ENCODE data around the gene E2F6. TPM values are rescaled to one million over a fixed set of nuclear protein-coding genes. Genes with fewer than 3 reads are reported as not detected.

E2F6 gene
- total RNA-seq, 1 experiment from 2014 or later = 22.0 TPM

DNA sequence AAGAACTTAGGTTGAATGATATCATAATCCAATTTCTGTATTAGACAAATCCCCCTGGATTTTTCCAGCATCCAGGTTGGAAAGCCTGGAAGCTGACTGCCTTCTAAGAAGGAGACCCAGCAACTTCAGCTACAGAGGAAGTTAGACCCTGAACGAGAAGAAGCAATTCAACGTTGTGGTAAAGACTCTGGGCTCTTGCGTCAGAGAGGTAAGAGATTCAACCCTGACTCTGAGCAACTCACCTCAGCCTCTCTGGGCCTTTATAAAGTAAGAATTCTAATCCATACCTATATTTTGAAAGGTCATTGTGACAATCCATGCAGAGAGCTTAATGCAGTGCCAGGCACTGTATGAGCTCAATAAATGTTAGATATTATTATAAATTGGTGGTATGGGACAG lies 9.7 kb downstream of the E2F6 start:
- DNase-seq (ENCODE audit: low spot score) = no peak

- DNase-seq (ENCODE audit: low spot score) = no peak
Observed at GRCh38 chr2:11454824-11455223, 11.1 kb downstream of the E2F6 start.

DNA sequence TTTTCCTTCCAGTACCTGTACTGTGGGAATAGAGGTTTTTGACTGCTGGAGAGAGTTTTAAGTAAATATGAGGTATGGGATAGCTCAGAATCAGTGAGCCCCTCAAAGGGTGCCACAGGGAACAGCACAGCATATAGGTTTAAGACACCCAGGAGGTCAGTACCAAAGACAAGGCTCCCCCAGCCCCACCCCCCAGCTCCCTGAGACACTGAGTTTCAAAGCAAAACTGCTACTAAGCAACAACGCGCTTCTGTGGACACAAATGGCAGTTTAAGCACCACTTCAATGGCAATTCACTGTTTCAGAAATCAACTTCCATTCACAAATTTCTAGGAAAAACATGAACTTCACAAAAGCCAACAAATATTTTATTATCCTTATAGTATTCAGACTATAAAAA lies 15.2 kb downstream of the E2F6 start:
- no peak for DNase-seq (ENCODE audit: low spot score)

GRCh38 chr2:11446733-11447248 lies 19.2 kb downstream of the E2F6 start:
- peak; percentile 15 for DNase-seq (ENCODE audit: low spot score)

DNA sequence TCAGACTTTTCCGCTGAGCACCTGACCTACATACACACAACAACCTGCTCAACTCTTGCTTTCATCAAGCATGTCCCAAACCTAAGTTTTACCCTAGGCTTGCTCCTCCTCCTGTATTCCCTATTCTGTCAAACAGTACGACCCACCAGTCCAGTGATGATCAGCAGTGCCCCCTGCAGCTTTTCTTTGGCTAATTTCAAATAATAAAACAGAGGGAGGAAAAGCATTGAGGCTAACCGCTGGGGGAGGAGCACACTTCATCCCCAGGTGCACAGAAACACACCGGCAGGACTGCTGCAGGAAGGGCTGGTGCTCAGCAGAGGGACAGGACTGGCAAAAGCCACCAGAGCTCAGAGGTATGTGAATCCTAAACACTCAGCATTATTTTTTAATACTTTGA lies 21.2 kb downstream of the E2F6 start:
- no peak for DNase-seq (ENCODE audit: low spot score)

- no peak for DNase-seq (ENCODE audit: low spot score)
Observed at GRCh38 chr2:11438555-11439080, 27.3 kb downstream of the E2F6 start.

- DNase-seq (ENCODE audit: low spot score) = no peak
Observed at GRCh38 chr2:11437602-11438001, 28.4 kb downstream of the E2F6 start.

DNA sequence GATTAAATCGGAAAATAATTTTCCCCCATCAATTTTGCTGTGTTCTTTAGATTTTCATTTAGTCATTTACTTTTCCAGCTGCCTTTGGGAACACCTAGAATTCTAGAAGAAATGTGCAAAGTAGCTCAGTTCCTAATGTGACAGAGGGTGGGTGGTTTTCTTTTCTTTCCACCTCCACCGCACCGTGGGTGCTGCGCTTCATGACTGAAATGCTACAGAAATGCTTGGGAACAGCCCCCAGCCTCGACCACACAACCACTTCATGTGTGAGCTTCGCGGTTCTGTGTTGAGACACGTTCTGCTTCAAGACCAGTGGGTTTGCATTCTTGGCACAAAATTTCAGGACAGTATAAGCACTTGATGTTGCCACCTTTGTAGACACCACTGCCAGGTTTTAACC lies 30.9 kb downstream of the E2F6 start:
- no peak for DNase-seq (ENCODE audit: low spot score)

DNA sequence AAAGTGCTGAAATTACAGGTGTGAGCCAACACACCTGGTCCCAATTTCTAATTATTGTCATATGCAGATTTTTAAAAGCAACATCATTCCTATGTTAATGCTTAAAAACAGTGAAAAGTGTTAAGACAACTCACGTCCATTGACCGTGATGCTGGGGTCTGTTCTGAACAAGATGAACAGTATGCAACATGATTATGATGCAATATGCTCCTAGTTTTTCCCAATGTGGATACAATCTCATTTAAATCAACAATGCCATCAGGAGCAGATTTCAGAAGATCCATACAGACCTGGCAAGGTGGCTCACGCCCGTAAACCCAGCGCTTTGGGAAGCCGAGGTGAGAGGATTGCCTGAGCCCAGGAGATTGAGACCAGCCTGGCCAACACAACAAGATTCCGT lies 31.5 kb downstream of the E2F6 start:
- no peak for DNase-seq (ENCODE audit: low spot score)

GRCh38 chr2:11433822-11434221 lies 32.1 kb downstream of the E2F6 start:
- no peak for DNase-seq (ENCODE audit: low spot score)

DNA sequence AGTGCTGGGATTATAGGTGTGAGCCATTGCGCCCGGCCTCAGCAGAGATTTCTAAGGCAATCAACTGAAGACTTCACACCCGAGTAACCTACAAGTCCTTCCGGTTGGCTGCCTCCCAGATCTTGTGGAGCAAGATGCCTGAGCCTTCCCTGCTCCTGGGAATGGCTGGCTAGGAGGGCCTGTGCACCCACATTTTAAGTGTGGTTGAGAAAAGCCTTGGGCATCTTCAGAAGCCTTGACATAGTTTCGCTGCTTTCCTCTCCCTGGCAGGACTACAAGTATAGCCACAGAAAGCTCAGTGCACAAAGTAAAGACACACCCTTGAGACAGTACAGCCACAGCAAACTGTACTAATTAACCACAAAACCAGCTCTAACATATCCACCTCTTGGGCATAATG lies 35.2 kb downstream of the E2F6 start:
- DNase-seq (ENCODE audit: low spot score) = no peak

DNA sequence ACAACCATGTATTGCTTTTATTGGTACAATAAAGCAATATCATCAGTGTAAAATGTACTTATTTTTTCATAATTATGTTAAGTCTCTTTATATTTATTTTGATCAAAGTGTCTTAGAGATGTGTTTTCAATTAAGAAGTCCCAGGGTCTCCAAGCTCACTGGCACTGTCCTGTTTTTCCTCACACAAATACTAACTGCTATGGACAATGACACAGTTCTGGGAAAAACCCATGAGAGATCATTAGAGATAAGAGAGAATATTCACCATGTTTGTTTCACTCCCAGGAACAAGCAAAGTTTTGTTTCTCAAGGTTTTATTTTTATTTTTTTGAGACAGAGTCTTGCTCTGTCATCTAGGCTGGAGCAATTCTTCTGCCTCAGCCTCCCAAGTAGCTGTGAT lies 38.7 kb downstream of the E2F6 start:
- no peak for DNase-seq (ENCODE audit: low spot score)

DNA sequence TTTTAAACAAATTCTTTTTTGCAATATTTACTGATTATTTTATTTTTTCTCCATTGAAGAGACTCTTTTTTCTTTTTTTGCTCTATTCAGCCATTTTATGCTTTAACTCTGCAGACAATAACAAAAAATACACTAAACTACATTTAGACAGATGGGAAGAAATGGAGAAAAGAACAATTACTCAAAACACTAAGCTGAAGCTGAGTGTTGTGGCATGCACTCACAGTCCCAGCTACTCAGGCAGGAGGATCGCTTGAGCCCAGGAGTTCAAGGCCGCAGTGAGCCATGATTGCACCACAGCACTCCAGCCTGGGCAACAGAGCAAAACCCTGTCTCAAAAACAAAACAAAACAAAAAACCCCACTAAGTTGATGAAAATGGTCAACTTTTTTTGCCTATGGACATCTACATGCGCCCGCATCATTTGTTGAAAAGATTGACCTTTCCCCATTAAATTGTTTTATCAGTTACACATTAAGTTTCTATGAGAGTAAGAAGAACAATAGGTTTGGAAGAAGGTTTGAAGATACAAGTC lies 43.0 kb downstream of the E2F6 start:
- no peak for DNase-seq (ENCODE audit: low spot score)

DNA sequence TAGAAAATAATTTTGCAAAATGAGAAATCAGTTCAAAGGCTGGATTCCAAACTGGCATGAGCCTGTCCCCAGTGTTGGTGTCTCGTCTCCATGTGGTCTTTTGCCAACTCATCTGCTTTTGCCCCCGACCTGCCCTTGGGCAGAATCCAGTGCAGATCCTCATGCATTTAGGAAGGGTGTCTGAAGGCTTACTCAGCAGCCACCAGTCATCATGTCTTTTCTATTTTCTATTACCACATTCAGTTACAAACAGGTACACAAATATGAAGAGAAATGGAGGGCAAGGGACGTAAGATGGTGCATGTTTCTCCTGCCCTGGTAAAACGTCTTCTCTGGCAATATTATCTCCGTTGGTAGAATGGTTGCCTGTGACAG lies 43.5 kb downstream of the E2F6 start:
- no peak for DNase-seq (ENCODE audit: low spot score)

GRCh38 chr2:11421863-11422490 lies 44.0 kb downstream of the E2F6 start:
- DNase-seq (ENCODE audit: low spot score) = no peak

GRCh38 chr2:11420671-11421070 lies 45.3 kb downstream of the E2F6 start:
- DNase-seq (ENCODE audit: low spot score) = no peak

- no peak for DNase-seq (ENCODE audit: low spot score)
Observed at GRCh38 chr2:11420190-11420589, 45.8 kb downstream of the E2F6 start.

- no peak for DNase-seq (ENCODE audit: low spot score)
Observed at GRCh38 chr2:11419781-11420180, 46.2 kb downstream of the E2F6 start.

DNA sequence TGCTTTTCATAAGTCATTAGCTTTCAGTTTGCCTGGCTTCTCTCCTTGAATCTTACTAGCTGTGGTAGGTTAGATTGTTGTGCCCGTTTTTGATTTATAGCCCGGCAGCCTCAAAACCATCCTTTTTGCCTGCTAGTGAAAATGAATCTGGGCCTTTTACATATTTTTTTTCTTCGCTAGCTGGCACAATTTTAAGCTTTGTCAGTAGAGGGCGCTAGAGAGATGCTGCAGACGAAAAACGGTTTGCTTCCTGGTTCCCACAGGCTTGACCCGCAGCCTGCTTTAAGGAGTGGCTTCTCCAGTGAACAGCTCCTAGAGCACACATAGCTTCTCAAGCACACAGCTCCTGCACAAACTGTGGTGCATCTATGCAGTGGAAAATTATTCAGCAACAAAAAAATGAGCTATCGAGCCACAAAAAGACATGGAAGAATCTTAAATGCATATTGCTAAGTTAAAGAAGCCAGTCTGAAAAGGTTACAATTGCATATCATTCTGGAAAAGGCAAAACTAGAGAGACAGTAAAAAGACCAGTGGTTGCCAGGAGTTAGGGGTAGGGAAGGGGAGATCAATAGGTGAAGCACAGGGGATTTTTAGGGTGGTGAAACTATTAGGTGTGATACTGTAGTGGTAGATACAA lies 47.9 kb downstream of the E2F6 start:
- DNase-seq (ENCODE audit: low spot score) = no peak

DNA sequence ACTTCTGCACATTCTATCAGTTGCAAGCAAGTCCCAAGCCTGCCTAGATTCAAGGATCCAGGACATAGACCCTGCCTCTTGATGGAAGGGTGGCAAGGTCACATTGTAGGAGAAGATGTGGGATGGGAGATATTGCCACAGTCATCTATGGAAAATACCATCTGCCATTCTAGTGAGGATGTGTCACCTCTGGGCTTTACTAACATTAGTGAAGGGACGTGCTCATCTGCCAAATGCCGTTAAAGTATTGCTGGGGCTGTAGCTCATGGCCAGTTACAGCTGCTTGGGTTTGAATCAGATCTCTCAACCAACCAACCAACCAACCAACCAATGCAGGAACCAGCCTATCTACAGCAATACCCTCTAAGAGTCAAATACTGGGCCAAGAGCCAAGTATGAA lies 49.0 kb downstream of the E2F6 start:
- no peak for DNase-seq (ENCODE audit: low spot score)

DNA sequence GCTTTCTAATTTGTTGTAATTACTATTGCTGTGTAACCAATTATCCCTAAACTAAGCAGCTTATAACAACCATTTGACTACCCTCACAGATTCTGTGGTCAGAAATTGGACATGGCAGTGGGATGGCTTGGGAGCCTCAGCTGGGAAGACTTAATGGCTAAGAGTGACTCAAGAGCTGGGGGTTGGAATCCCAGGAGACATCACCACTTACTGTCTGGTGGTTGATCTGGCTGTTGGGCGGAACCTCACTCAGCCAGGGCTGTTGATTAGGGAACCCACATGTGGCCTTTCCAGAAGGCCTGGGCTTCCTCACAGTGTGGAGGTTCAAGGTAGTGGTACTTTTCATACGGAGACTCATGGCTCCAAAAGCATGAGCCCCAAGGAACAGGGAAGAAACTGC lies 49.8 kb downstream of the E2F6 start:
- no peak for DNase-seq (ENCODE audit: low spot score)

DNA sequence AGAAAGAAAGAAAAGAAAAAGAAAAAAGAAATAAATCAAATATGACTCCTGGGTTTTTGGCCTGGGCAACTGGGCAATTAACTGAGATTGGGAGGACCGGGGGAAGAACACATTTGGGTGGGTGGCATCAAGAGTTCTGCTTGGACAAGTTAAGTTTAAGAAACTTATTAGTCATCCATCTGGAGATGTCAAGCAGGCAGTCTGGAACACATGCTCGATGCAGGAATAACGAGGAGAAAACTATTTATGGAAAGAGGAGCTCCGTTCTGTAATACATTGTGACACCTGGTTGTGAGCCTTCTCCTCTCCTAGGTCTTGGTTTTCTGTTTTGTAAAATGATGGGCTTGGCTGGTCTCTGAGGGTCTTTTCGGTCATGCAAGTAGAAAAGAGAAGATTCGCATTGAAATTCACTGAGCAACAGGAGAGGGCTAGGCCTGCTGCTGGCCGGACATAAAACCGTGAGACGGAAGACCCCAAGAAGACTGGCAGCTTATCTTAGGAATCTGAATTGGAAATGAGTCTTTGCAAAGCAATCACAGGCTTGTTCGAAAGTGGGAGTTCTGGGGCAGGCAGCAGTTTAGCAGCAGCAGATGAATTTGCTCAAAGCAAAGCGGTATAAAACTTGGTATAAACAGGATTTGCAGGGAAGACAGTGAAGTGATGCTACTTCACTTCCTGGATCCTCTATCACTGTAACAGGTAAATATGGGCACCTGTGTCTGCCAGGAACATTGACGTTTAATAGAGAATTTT lies 51.4 kb downstream of the E2F6 start:
- no peak for DNase-seq (ENCODE audit: low spot score)

- DNase-seq (ENCODE audit: low spot score) = no peak
Observed at GRCh38 chr2:11412449-11412810, 53.5 kb downstream of the E2F6 start.

Data from H4 (cell line).